Caco-2 (cell line): Measurements from ENCODE around the gene MYO15B. TPM values are rescaled to one million over a fixed set of nuclear protein-coding genes. Genes with fewer than 3 reads are reported as not detected.

Experiments used
- BruUV-seq: library from RNA; stranded (reverse); fragments of 400-500 nt; replicated peaks from 2 replicates; lab custom pipeline; 2021; lab: Mats Ljungman, UMichigan
- CTCF ChIA-PET: fragments of 300-600 bp; sonication (Branson Sonifier 250); formaldehyde crosslinking; loops from one replicate; lab custom pipeline; 2022; ENCODE audit warnings: antibody characterized with exemption; lab: Charles Lee
- POLR2A ChIA-PET: fragments of 300-600 bp; sonication (Branson Sonifier 250); formaldehyde crosslinking; loops from one replicate; lab custom pipeline; 2022; ENCODE audit warnings: antibody characterized with exemption; lab: Charles Lee
- DNase-seq, 2 experiments: peaks; one replicate each; pipeline versions ENCODE4 v3.0.0 to v3.0.0-alpha.2; 2020 to 2022
- H3K27me3 ChIP-seq: replicated peaks from 2 replicates; pipeline ENCODE4 v1.6.0; 2011; ENCODE audit warnings: low read length; ENCODE audit not compliant: control insufficient read depth, insufficient read depth
- H3K36me3 ChIP-seq: 2 replicates; pipeline ENCODE4 v1.5.1; 2011; ENCODE audit warnings: low read length; ENCODE audit not compliant: control insufficient read depth, insufficient read depth
- H3K4me1 ChIP-seq: fragments of 250-450 bp; sonication (Bioruptor Pico); 2 replicates; pipeline ENCODE4 v1.5.1; 2020; ENCODE audit warnings: mild to moderate bottlenecking
- H3K4me3 ChIP-seq: 2 replicates; pipeline ENCODE4 v1.5.1; 2011; ENCODE audit warnings: low read depth, mild to moderate bottlenecking, control low read depth, low read length
- H3K9me3 ChIP-seq: fragments of 250-450 bp; sonication (Bioruptor Pico); 2 replicates; pipeline ENCODE4 v1.5.1; 2020; ENCODE audit warnings: mild to moderate bottlenecking, moderate library complexity
- H3K27ac Mint-ChIP-seq: one replicate; pipeline ENCODE4 v1.8.0; 2022; ENCODE audit warnings: mixed read lengths; ENCODE audit not compliant: unreplicated experiment
- H3K27me3 Mint-ChIP-seq: one replicate; pipeline ENCODE4 v1.8.0; 2022; ENCODE audit warnings: mixed read lengths; ENCODE audit not compliant: insufficient read depth, unreplicated experiment
- H3K36me3 Mint-ChIP-seq: one replicate; pipeline ENCODE4 v1.8.0; 2022; ENCODE audit warnings: mild to moderate bottlenecking, mixed read lengths; ENCODE audit not compliant: insufficient read depth, unreplicated experiment
- H3K4me1 Mint-ChIP-seq: one replicate; pipeline ENCODE4 v1.8.0; 2022; ENCODE audit warnings: low read depth, mixed read lengths; ENCODE audit not compliant: unreplicated experiment
- H3K4me3 Mint-ChIP-seq: one replicate; pipeline ENCODE4 v1.8.0; 2022; ENCODE audit warnings: mild to moderate bottlenecking, moderate library complexity, mixed read lengths; ENCODE audit not compliant: unreplicated experiment
- H3K9me3 Mint-ChIP-seq: one replicate; pipeline ENCODE4 v1.8.0; 2022; ENCODE audit warnings: mixed read lengths; ENCODE audit not compliant: unreplicated experiment
- intact Hi-C: fragments of 100-400 bp; cut with micrococcal nuclease; formaldehyde crosslinking; loops from one replicate; pipeline ENCODE4 v1.10.0; 2022; ENCODE audit not compliant: unreplicated experiment
- total RNA-seq: library from RNA; stranded (reverse); gene quantifications from 2 replicates; pipeline ENCODE4 v1.2.3, GENCODE V29; 2022
- TF ChIP-seq, protein P1 (sequence below), 2 experiments: fragments of 200-600 bp in 1 of 2; IDR thresholded peaks; 1 replicate in 1 of 2; 2 replicates in 1 of 2; pipeline versions ENCODE4 v1.5.1 to v1.8.0; 2011 to 2022; ENCODE audit warnings: antibody characterized with exemption in 1 of 2, control low read depth in 1 of 2, inconsistent platforms in 1 of 2, low read depth in 1 of 2, low read length in 1 of 2, mild to moderate bottlenecking in 1 of 2, moderate library complexity in 1 of 2; ENCODE audit not compliant: insufficient read depth in 1 of 2, severe bottlenecking in 1 of 2, unreplicated experiment in 1 of 2

Gene MYO15B
- total RNA-seq, 1 experiment from 2014 or later, result 12.3 TPM

DNA sequence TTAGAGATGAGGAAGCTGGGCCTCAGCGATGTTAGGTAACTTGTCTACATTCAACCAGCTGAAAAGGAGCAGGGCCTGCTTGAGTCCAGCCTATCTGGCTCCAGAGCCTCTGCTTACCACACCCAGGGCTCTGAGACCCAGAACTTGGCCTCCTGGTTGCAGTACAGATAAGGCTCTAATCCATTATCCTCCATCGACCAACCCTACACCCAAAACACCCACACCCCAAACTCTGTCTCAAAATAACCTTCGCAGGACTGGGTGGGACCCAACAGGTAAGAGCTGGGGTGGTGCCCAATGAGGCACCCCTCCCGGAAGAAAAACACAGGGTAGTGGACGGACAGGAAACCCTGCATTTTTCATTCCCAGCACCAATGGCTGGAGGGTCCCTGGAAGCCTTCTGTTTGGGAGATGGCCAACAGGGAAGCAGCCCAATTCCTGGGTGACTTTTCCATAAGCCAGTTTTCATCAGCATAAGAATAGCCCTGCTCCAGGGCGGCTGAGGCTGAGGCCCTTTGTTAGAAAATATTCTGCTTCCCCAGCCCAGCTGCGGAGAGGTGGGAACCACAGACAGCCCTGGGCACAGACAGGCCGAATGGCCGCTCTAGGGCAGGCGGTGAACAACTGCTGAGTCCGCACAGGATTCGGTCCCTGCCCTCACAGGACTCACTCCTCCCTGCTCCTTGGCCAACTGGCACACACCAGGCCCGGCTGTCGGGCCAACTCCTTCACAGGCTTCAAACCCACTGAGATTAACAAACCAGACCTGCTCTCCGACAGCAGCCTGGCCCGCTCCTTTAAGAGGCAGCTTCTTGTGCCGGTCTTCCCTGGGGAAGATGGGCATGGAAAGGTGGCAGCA is 55.4 kb downstream of the MYO15B start:
- Histone ChIP-seq H3K27me3 (no peaks in the 10 kb centered on the region), H3K9me3 (no peaks in the 10 kb centered on the region), H3K4me1 (peaks cover 60% of the 10 kb centered on the region), H3K4me3 (no peak overlapping the region), H3K36me3 (peaks cover 1% of the 10 kb centered on the region)
- H3K27ac Mint-ChIP-seq, result no peak overlapping the region
- TF ChIP-seq, protein P1, sequence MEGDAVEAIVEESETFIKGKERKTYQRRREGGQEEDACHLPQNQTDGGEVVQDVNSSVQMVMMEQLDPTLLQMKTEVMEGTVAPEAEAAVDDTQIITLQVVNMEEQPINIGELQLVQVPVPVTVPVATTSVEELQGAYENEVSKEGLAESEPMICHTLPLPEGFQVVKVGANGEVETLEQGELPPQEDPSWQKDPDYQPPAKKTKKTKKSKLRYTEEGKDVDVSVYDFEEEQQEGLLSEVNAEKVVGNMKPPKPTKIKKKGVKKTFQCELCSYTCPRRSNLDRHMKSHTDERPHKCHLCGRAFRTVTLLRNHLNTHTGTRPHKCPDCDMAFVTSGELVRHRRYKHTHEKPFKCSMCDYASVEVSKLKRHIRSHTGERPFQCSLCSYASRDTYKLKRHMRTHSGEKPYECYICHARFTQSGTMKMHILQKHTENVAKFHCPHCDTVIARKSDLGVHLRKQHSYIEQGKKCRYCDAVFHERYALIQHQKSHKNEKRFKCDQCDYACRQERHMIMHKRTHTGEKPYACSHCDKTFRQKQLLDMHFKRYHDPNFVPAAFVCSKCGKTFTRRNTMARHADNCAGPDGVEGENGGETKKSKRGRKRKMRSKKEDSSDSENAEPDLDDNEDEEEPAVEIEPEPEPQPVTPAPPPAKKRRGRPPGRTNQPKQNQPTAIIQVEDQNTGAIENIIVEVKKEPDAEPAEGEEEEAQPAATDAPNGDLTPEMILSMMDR (IDR thresholded peaks at IDR 0.05; ENCODE audit: insufficient read depth in 1 of 2, low read depth in 1 of 2, low read length in 1 of 2, severe bottlenecking in 1 of 2, unreplicated experiment in 1 of 2), result no peak
- no peaks in the 10 kb centered on the region for H3K9me3 Mint-ChIP-seq
- no TSS peak for BruUV-seq
- POLR2A ChIA-PET, result interaction anchor here (1.0 kb wide), 1 partner anchor 78 kb away, joined by 3 read pairs; no protein-coding TSS in a partner anchor
- CTCF ChIA-PET, result interaction anchor here (1.3 to 6.9 kb wide), 2 partner anchors 10 to 105 kb away, joined by 9 to 115 read pairs; partner anchors contain the start of gene SMIM5
- intact Hi-C loops, result no loop called here
- DNase-seq, result no peak
- H3K4me3 Mint-ChIP-seq, result no peak overlapping the region
- peaks cover 23% of the 10 kb centered on the region for H3K4me1 Mint-ChIP-seq
- no peaks in the 10 kb centered on the region for H3K27me3 Mint-ChIP-seq
- H3K36me3 Mint-ChIP-seq, result peaks cover 37% of the 10 kb centered on the region

DNA sequence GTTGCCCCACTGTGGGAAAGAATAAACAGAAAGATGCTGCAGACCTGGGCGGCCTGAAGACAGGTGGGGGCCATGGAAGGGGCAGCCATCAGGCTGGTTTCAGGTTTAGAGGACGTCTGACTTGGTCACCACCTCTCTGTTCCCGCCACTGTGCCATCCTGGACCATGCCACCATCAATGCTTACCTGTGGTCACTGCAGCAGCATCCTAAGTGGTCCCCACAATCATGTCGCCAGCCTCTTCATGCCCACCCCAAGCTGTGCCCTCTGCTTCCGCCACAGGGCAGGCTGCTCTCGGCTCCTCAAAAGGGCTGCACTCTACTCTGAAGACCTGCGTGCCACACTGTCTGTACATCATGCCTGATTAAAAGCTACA is 56.0 kb downstream of the MYO15B start:
- Histone ChIP-seq H3K9me3 (no peaks in the 10 kb centered on the region), H3K4me3 (no peak overlapping the region), H3K4me1 (peaks cover 60% of the 10 kb centered on the region), H3K27me3 (no peaks in the 10 kb centered on the region), H3K36me3 (peaks cover 1% of the 10 kb centered on the region)
- BruUV-seq, result no TSS peak
- TF ChIP-seq, protein P1 (IDR thresholded peaks at IDR 0.05; ENCODE audit: insufficient read depth in 1 of 2, low read depth in 1 of 2, low read length in 1 of 2, severe bottlenecking in 1 of 2, unreplicated experiment in 1 of 2), result no peak
- POLR2A ChIA-PET, result no interaction called here
- intact Hi-C loops, result no loop called here
- no peak for DNase-seq
- Mint-ChIP-seq H3K9me3 (no peaks in the 10 kb centered on the region), H3K27ac (no peak overlapping the region), H3K4me3 (no peak overlapping the region), H3K36me3 (peaks cover 41% of the 10 kb centered on the region), H3K27me3 (no peaks in the 10 kb centered on the region), H3K4me1 (peaks cover 23% of the 10 kb centered on the region)
- CTCF ChIA-PET, result interaction anchor here (6.9 kb wide), 1 partner anchor 10 kb away, joined by 115 read pairs; the partner anchor contains the start of gene SMIM5

DNA sequence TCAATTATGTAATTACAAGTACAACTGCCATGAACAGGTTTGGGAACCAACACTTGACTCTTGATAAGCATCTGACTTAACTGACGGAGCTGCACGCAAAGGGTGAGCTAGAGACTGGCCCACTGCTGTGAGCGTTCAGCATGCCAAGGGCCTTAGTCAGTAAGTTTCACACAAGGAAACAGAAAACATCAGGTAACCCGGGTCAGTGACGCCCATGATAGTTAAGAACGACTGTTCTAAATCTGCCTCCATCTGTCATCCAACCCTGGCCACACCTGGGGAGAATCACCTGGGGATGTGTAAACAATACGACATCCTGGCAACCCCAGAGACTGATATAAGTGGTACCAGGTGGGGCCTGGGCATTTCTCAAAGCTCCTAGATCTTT is 57.9 kb downstream of the MYO15B start:
- Mint-ChIP-seq H3K4me1 (peaks cover 23% of the 10 kb centered on the region), H3K27me3 (no peaks in the 10 kb centered on the region), H3K4me3 (peak overlapping the region; percentile 43), H3K27ac (peak overlapping the region; percentile 96), H3K9me3 (no peaks in the 10 kb centered on the region), H3K36me3 (peaks cover 30% of the 10 kb centered on the region)
- TF ChIP-seq, protein P1 (IDR thresholded peaks at IDR 0.05; ENCODE audit: insufficient read depth in 1 of 2, low read depth in 1 of 2, low read length in 1 of 2, severe bottlenecking in 1 of 2, unreplicated experiment in 1 of 2), result no peak
- ChIA-PET POLR2A (interaction anchor here (0.5 to 3.4 kb wide), 7 partner anchors 9 to 189 kb away, joined by 3 to 17 read pairs (median 8); partner anchors contain the start of genes RECQL5, SAP30BP, SMIM5 and TMEM94), CTCF (interaction anchor here (0.6 to 6.9 kb wide), 10 partner anchors 9 to 493 kb away, joined by 3 to 115 read pairs (median 6); partner anchors contain the start of gene SMIM5)
- peaks cover 51% of the 10 kb centered on the region for H3K4me1 ChIP-seq
- no peaks in the 10 kb centered on the region for H3K27me3 ChIP-seq
- peak; percentile 78 to 90 for DNase-seq
- BruUV-seq, result TSS peak; percentile 80
- no peaks in the 10 kb centered on the region; the same call in none of the 2 replicates for H3K36me3 ChIP-seq
- no peak overlapping the region for H3K4me3 ChIP-seq
- H3K9me3 ChIP-seq, result no peaks in the 10 kb centered on the region
- intact Hi-C loops, result no loop called here
